ENCODE results near the gene PRKN. TPM values are rescaled to one million over a fixed set of nuclear protein-coding genes. Genes with fewer than 3 reads are reported as not detected.

The PRKN gene
- polyA plus RNA-seq, 1 donor from 2014 or later = 1.2 TPM

- Histone ChIP-seq H3K79me2 (replicated peaks; ENCODE audit: insufficient read depth, low read length) (no peaks in the 10 kb centered on the region), H3K9me2 (ENCODE audit: insufficient read depth, low read length) (no peaks in the 10 kb centered on the region), H2AFZ (ENCODE audit: low read depth, low read length) (no peak overlapping the region), H3K9me3 (ENCODE audit: low read length) (no peaks in the 10 kb centered on the region), H3K36me3 (ENCODE audit: insufficient read depth, low read length) (no peaks in the 10 kb centered on the region), H3K4me3 (ENCODE audit: low read length) (no peak overlapping the region), H4K20me1 (ENCODE audit: insufficient read depth) (no peaks in the 10 kb centered on the region), H3K9ac (ENCODE audit: low read length) (no peak overlapping the region), H3K27me3 (ENCODE audit: insufficient read depth, low read depth, low read length) (no peaks in the 10 kb centered on the region), H3K27ac (ENCODE audit: low read length) (no peak overlapping the region), H3K4me2 (ENCODE audit: low read length) (no peak overlapping the region), H3F3A (ENCODE audit: insufficient read depth, low read length, poor library complexity, severe bottlenecking) (no peaks in the 10 kb centered on the region)
- no peak for TF ChIP-seq MXI1 (conservative IDR thresholded peaks at IDR 0.05; ENCODE audit: poor library complexity, severe bottlenecking)
- TF ChIP-seq SMC3 (conservative IDR thresholded peaks at IDR 0.05; ENCODE audit: poor library complexity) = no peak
- TF ChIP-seq, protein P1, sequence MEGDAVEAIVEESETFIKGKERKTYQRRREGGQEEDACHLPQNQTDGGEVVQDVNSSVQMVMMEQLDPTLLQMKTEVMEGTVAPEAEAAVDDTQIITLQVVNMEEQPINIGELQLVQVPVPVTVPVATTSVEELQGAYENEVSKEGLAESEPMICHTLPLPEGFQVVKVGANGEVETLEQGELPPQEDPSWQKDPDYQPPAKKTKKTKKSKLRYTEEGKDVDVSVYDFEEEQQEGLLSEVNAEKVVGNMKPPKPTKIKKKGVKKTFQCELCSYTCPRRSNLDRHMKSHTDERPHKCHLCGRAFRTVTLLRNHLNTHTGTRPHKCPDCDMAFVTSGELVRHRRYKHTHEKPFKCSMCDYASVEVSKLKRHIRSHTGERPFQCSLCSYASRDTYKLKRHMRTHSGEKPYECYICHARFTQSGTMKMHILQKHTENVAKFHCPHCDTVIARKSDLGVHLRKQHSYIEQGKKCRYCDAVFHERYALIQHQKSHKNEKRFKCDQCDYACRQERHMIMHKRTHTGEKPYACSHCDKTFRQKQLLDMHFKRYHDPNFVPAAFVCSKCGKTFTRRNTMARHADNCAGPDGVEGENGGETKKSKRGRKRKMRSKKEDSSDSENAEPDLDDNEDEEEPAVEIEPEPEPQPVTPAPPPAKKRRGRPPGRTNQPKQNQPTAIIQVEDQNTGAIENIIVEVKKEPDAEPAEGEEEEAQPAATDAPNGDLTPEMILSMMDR (IDR thresholded peaks at IDR 0.05; ENCODE audit: poor library complexity, severe bottlenecking) = no peak
- TF ChIP-seq POLR2AphosphoS5 (IDR thresholded peaks at IDR 0.05) = no peak
- TF ChIP-seq EZH2 (IDR thresholded peaks at IDR 0.05; ENCODE audit: borderline replicate concordance, insufficient read depth, low read length, poor library complexity, severe bottlenecking) = no peak
- no peak for TF ChIP-seq REST (IDR thresholded peaks at IDR 0.05; ENCODE audit: borderline replicate concordance)
- no peak for TF ChIP-seq TAF1 (IDR thresholded peaks at IDR 0.05; ENCODE audit: low read depth)
- TF ChIP-seq RAD21 (conservative IDR thresholded peaks at IDR 0.05) = no peak
- no peak for TF ChIP-seq EP300 (conservative IDR thresholded peaks at IDR 0.05; ENCODE audit: poor library complexity, severe bottlenecking)
These were observed 146.9 kb downstream of the PRKN start for GRCh38 chr6:162580619-162581018.

GRCh38 chr6:162576016-162576415 lies 151.6 kb downstream of the PRKN start:
- Histone ChIP-seq H3F3A (ENCODE audit: insufficient read depth, low read length, poor library complexity, severe bottlenecking) (no peaks in the 10 kb centered on the region), H3K27me3 (ENCODE audit: insufficient read depth, low read depth, low read length) (no peaks in the 10 kb centered on the region), H3K9ac (ENCODE audit: low read length) (no peak overlapping the region), H3K27ac (ENCODE audit: low read length) (no peak overlapping the region), H3K4me2 (ENCODE audit: low read length) (no peak overlapping the region), H3K4me3 (ENCODE audit: low read length) (no peak overlapping the region), H3K79me2 (replicated peaks; ENCODE audit: insufficient read depth, low read length) (no peaks in the 10 kb centered on the region), H3K9me3 (ENCODE audit: low read length) (no peaks in the 10 kb centered on the region), H2AFZ (ENCODE audit: low read depth, low read length) (no peak overlapping the region), H4K20me1 (ENCODE audit: insufficient read depth) (no peaks in the 10 kb centered on the region), H3K9me2 (ENCODE audit: insufficient read depth, low read length) (no peaks in the 10 kb centered on the region), H3K36me3 (ENCODE audit: insufficient read depth, low read length) (no peaks in the 10 kb centered on the region)
- TF ChIP-seq MXI1 (conservative IDR thresholded peaks at IDR 0.05; ENCODE audit: poor library complexity, severe bottlenecking) (no peak), REST (IDR thresholded peaks at IDR 0.05; ENCODE audit: borderline replicate concordance) (no peak), POLR2AphosphoS5 (IDR thresholded peaks at IDR 0.05) (no peak), SMC3 (conservative IDR thresholded peaks at IDR 0.05; ENCODE audit: poor library complexity) (no peak), EP300 (conservative IDR thresholded peaks at IDR 0.05; ENCODE audit: poor library complexity, severe bottlenecking) (no peak), RAD21 (conservative IDR thresholded peaks at IDR 0.05) (no peak), EZH2 (IDR thresholded peaks at IDR 0.05; ENCODE audit: borderline replicate concordance, insufficient read depth, low read length, poor library complexity, severe bottlenecking) (no peak), TAF1 (IDR thresholded peaks at IDR 0.05; ENCODE audit: low read depth) (no peak)
- TF ChIP-seq, protein P1 (IDR thresholded peaks at IDR 0.05; ENCODE audit: poor library complexity, severe bottlenecking) = no peak

Data from neural cell (in vitro differentiated cells).